ENCODE results near the gene CLCN7.

CLCN7 gene

GRCh38 chr16:1495889-1496262 lies 21.0 kb upstream of the CLCN7 start:
- TF ChIP-seq CTCF (conservative IDR thresholded peaks at IDR 0.05; ENCODE audit: low read depth, low read length), result no peak
- no peak overlapping the region for H3K4me3 ChIP-seq (ENCODE audit: low read length)
- DNase-seq (ENCODE audit: low read depth), result no peak

GRCh38 chr16:1495211-1495888 lies 20.5 kb upstream of the CLCN7 start:
- no peak overlapping the region for H3K4me3 ChIP-seq (ENCODE audit: low read length)
- TF ChIP-seq CTCF (conservative IDR thresholded peaks at IDR 0.05; ENCODE audit: low read depth, low read length), result no peak
- no peak for DNase-seq (ENCODE audit: low read depth)

- no peak for DNase-seq (ENCODE audit: low read depth)
- TF ChIP-seq CTCF (conservative IDR thresholded peaks at IDR 0.05; ENCODE audit: low read depth, low read length), result no peak
- no peak overlapping the region for H3K4me3 ChIP-seq (ENCODE audit: low read length)
Observed at GRCh38 chr16:1494711-1495110, 19.9 kb upstream of the CLCN7 start.

- H3K4me3 ChIP-seq (ENCODE audit: low read length), result peak overlapping the region; percentile 75
- DNase-seq (ENCODE audit: low read depth), result no peak
Observed at GRCh38 chr16:1494129-1494640, 19.4 kb upstream of the CLCN7 start.

GRCh38 chr16:1493746-1494094 lies 18.9 kb upstream of the CLCN7 start:
- no peak for DNase-seq (ENCODE audit: low read depth)
- no peak for TF ChIP-seq CTCF (conservative IDR thresholded peaks at IDR 0.05; ENCODE audit: low read depth, low read length)
- H3K4me3 ChIP-seq (ENCODE audit: low read length), result peak overlapping the region; percentile 75

More at GRCh38 chr16:1494129-1494640, 19.4 kb upstream of the CLCN7 start:
- peak; percentile 43 for TF ChIP-seq CTCF (conservative IDR thresholded peaks at IDR 0.05; ENCODE audit: low read depth, low read length)

GRCh38 chr16:1492923-1493745 lies 18.3 kb upstream of the CLCN7 start, which contains the start of gene TELO2:
Gene TELO2, plus strand, starts transcription at chr16:1493360. Its CDS starts 922 bp downstream, at chr16:1494282.
- no peak for TF ChIP-seq CTCF (conservative IDR thresholded peaks at IDR 0.05; ENCODE audit: low read depth, low read length)
- no peak for DNase-seq (ENCODE audit: low read depth)
- H3K4me3 ChIP-seq (ENCODE audit: low read length), result peak within 1 kb of the TSS; percentile 75
